SK-N-SH treated with all-trans-retinoic acid at 6 μM for 48 hours (cell line): ENCODE data around the gene CHST15.
"Not testable (repeated sequence)": the region's sequence is repeated elsewhere in the genome, so short reads cannot be mapped to it uniquely, and the experiment has no call there.

Experiments
- ATAC-seq: fragments of 200-7000 bp; cut with Tn5 transposase; 3 replicates; pipeline ENCODE4 v1.9.1; 2020; ENCODE audit warnings: mild to moderate bottlenecking, moderate library complexity
- ARNTL ChIP-seq: fragments of 450-650 bp; formaldehyde crosslinking; IDR thresholded peaks from 2 replicates; pipeline ENCODE4 v1.5.0; 2020; ENCODE audit warnings: low read depth, mild to moderate bottlenecking, moderate library complexity, borderline replicate concordance
- BACH2 ChIP-seq: fragments of 250-450 bp; sonication (Bioruptor Pico); IDR thresholded peaks from 2 replicates; pipeline ENCODE4 v1.9.0; 2021; ENCODE audit warnings: mild to moderate bottlenecking, borderline replicate concordance
- CREB5 ChIP-seq: fragments of 250-450 bp; sonication (Bioruptor Pico); IDR thresholded peaks from 2 replicates; pipeline ENCODE4 v1.5.1; 2020; ENCODE audit warnings: low read depth, mild to moderate bottlenecking, moderate library complexity
- CSDC2 ChIP-seq: fragments of 250-450 bp; sonication (Bioruptor Pico); IDR thresholded peaks from 2 replicates; pipeline ENCODE4 v1.5.0; 2020; ENCODE audit warnings: mild to moderate bottlenecking, moderate library complexity
- ESRRG ChIP-seq: fragments of 250-450 bp; sonication (Bioruptor Pico); IDR thresholded peaks from 2 replicates; pipeline ENCODE4 v1.6.1; 2021; ENCODE audit warnings: mild to moderate bottlenecking
- GLIS3 ChIP-seq: fragments of 250-450 bp; sonication (Bioruptor Pico); IDR thresholded peaks from 2 replicates; pipeline ENCODE4 v1.5.0; 2020; ENCODE audit warnings: mild to moderate bottlenecking, moderate library complexity
- ISL1 ChIP-seq: fragments of 250-450 bp; sonication (Bioruptor Pico); IDR thresholded peaks from 2 replicates; pipeline ENCODE4 v2.1.2; 2022; ENCODE audit warnings: mild to moderate bottlenecking, moderate library complexity
- PATZ1 ChIP-seq: fragments of 250-450 bp; sonication (Bioruptor Pico); IDR thresholded peaks from 2 replicates; pipeline ENCODE4 v1.8.0; 2020; ENCODE audit warnings: mild to moderate bottlenecking, moderate library complexity, borderline replicate concordance
- POU6F1 ChIP-seq: fragments of 250-450 bp; sonication (Bioruptor Pico); IDR thresholded peaks from 2 replicates; pipeline ENCODE4 v1.8.0; 2021; ENCODE audit warnings: low read depth, mild to moderate bottlenecking, moderate library complexity, borderline replicate concordance
- TCF4 ChIP-seq: fragments of 250-450 bp; sonication (Bioruptor Pico); IDR thresholded peaks from 2 replicates; pipeline ENCODE4 v1.8.0; 2021; ENCODE audit warnings: mild to moderate bottlenecking, moderate library complexity, borderline replicate concordance
- TSHZ2 ChIP-seq: fragments of 250-450 bp; sonication (Bioruptor Pico); IDR thresholded peaks from 2 replicates; pipeline ENCODE4 v1.5.0; 2020; ENCODE audit warnings: mild to moderate bottlenecking, moderate library complexity
- ZFP30 ChIP-seq: fragments of 450-650 bp; formaldehyde crosslinking; IDR thresholded peaks from 2 replicates; pipeline ENCODE4 v1.5.0; 2022; ENCODE audit warnings: mild to moderate bottlenecking, moderate library complexity
- ZNF70 ChIP-seq: fragments of 450-650 bp; formaldehyde crosslinking; IDR thresholded peaks from 2 replicates; pipeline ENCODE4 v1.5.0; 2020; ENCODE audit warnings: mild to moderate bottlenecking, moderate library complexity
- TF ChIP-seq, protein P1 (sequence below): fragments of 250-450 bp; sonication (Bioruptor Pico); IDR thresholded peaks from 2 replicates; pipeline ENCODE4 v1.5.1; 2021; ENCODE audit warnings: mild to moderate bottlenecking, moderate library complexity

CHST15 gene

DNA sequence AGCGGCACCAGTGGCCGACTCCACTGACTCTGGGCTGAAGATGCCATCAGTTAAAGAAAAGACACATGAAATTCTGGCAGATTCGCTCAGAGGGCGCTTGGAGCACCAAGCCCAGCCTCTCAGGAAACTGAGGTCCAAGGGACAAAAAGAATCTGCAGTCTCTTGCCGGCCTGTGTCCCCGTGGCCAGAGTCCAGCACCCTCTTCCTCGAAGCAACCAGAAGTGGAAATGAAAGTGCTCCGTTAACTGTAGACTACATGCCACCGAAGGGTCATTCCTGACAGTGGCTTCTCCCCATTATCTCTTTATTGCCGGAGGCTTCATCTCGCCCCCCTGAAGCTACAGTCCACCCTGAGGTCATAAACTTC lies 1.0 kb upstream of the CHST15 start (continued):
- TF ChIP-seq TSHZ2 (CRISPR knock-in tag) (no peak), TCF4 (CRISPR knock-in tag) (no peak), ISL1 (CRISPR knock-in tag) (no peak), ESRRG (CRISPR knock-in tag) (no peak), BACH2 (no peak), GLIS3 (CRISPR knock-in tag) (no peak), PATZ1 (no peak), ZNF70 (CRISPR knock-in tag) (no peak)

- ATAC-seq: not testable (repeated sequence)
These were observed 498 bp upstream of the CHST15 start for GRCh38 chr10:124093774-124094418.

DNA sequence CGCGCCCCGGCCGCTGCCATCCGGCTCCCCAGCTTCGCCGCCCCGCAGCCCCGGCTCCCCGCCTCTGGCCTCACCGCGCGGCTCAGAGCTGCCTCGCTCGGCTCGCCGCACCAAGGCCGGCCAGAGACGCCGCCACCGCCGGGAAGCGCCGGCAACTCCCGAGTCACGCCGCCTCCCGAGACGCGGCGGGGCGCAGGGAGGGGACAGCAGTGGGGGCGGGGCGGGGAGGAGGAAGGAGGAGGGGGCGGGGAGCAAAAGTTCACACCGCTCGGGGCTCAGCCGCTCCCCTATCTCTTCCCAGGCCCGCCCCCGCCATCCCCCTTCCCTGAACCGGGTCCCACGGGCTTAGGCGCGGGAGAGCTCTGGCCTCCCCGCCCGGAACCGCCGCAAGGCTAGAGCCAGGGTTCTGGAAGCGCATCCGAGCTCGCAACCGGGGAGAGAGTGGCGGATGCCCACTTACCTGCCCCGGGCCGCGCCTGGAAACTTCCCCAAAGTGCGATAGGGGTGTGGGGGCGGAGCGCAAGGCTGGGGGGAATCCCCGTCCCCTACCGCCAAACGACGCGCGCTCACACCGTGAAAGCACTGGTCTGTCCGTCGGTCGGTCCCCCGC lies 1.0 kb downstream of the CHST15 start:
- ATAC-seq: no peak

More for the DNA sequence above, 1.0 kb downstream of the CHST15 start:
- no peak for TF ChIP-seq CSDC2 (CRISPR knock-in tag)
- TF ChIP-seq, protein P1, sequence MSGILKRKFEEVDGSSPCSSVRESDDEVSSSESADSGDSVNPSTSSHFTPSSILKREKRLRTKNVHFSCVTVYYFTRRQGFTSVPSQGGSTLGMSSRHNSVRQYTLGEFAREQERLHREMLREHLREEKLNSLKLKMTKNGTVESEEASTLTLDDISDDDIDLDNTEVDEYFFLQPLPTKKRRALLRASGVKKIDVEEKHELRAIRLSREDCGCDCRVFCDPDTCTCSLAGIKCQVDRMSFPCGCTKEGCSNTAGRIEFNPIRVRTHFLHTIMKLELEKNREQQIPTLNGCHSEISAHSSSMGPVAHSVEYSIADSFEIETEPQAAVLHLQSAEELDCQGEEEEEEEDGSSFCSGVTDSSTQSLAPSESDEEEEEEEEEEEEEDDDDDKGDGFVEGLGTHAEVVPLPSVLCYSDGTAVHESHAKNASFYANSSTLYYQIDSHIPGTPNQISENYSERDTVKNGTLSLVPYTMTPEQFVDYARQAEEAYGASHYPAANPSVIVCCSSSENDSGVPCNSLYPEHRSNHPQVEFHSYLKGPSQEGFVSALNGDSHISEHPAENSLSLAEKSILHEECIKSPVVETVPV (CRISPR knock-in tag): no peak
- no peak for TF ChIP-seq POU6F1 (CRISPR knock-in tag)
- no peak for TF ChIP-seq ARNTL (CRISPR knock-in tag)
- TF ChIP-seq ZFP30: no peak
- TF ChIP-seq TCF4 (CRISPR knock-in tag): no peak
- no peak for TF ChIP-seq TSHZ2 (CRISPR knock-in tag)
- TF ChIP-seq CREB5 (CRISPR knock-in tag): no peak
